GM23248 (cell line): ENCODE results near the gene RPS6KA3. TPM values are rescaled to one million over a fixed set of nuclear protein-coding genes. Genes with fewer than 3 reads are reported as not detected.

Experiments
- DNase-seq: peaks from one replicate; pipeline ENCODE4 v3.0.0-alpha.2; 2015
- H2AFZ ChIP-seq: fragments of 200-600 bp; sonication (generic); 2 replicates; pipeline ENCODE4 v1.6.1; 2016; ENCODE audit warnings: antibody characterized with exemption
- H3F3A ChIP-seq: fragments of 200-600 bp; sonication (generic); 2 replicates; pipeline ENCODE4 v1.6.1; 2016; ENCODE audit warnings: mild to moderate bottlenecking, antibody characterized with exemption, mixed run types; ENCODE audit not compliant: insufficient read depth
- H3K27ac ChIP-seq: fragments of 200-600 bp; sonication (generic); 2 replicates; pipeline ENCODE4 v1.5.1; 2016; ENCODE audit warnings: mild to moderate bottlenecking
- H3K27me3 ChIP-seq: fragments of 200-600 bp; sonication (generic); replicated peaks from 2 replicates; pipeline ENCODE4 v1.6.1; 2016; ENCODE audit warnings: mild to moderate bottlenecking; ENCODE audit not compliant: insufficient read depth
- H3K36me3 ChIP-seq: fragments of 200-600 bp; sonication (generic); 2 replicates; pipeline ENCODE4 v1.6.1; 2016; ENCODE audit warnings: low read depth, mild to moderate bottlenecking
- H3K4me1 ChIP-seq: fragments of 200-600 bp; sonication (generic); 2 replicates; pipeline ENCODE4 v1.6.1; 2016; ENCODE audit warnings: mild to moderate bottlenecking; ENCODE audit not compliant: insufficient read depth
- H3K4me2 ChIP-seq: fragments of 200-600 bp; sonication (generic); one replicate; pipeline ENCODE4 v1.6.1; 2016; ENCODE audit warnings: mild to moderate bottlenecking; ENCODE audit not compliant: unreplicated experiment
- H3K4me3 ChIP-seq: fragments of 200-600 bp; sonication (generic); 2 replicates; pipeline ENCODE4 v1.5.1; 2016; ENCODE audit warnings: mild to moderate bottlenecking
- H3K79me2 ChIP-seq: fragments of 200-600 bp; sonication (generic); 2 replicates; pipeline ENCODE4 v1.6.1; 2016; ENCODE audit warnings: mild to moderate bottlenecking; ENCODE audit not compliant: insufficient read depth
- H3K9ac ChIP-seq: fragments of 200-600 bp; sonication (generic); 2 replicates; pipeline ENCODE4 v1.6.1; 2016; ENCODE audit warnings: mild to moderate bottlenecking
- H3K9me2 ChIP-seq: fragments of 200-600 bp; sonication (generic); 2 replicates; pipeline ENCODE4 v1.6.1; 2016; ENCODE audit warnings: mixed run types, mild to moderate bottlenecking, moderate library complexity; ENCODE audit not compliant: insufficient read depth
- H3K9me3 ChIP-seq: fragments of 200-600 bp; sonication (generic); one replicate; pipeline ENCODE4 v1.6.1; 2017; ENCODE audit warnings: low read depth
- H4K20me1 ChIP-seq: fragments of 200-600 bp; sonication (generic); 2 replicates; pipeline ENCODE4 v1.6.0; 2016; ENCODE audit not compliant: insufficient read depth
- EZH2 ChIP-seq: fragments of 200-600 bp; sonication (generic); IDR thresholded peaks from 2 replicates; pipeline ENCODE4 v1.6.1; 2018; ENCODE audit warnings: antibody characterized with exemption, mild to moderate bottlenecking; ENCODE audit not compliant: insufficient read depth, poor library complexity, severe bottlenecking
- EZH2phosphoT487 ChIP-seq: fragments of 200-600 bp; sonication (generic); IDR thresholded peaks from 2 replicates; pipeline ENCODE4 v1.6.1; 2018; ENCODE audit warnings: antibody characterized with exemption, moderate library complexity, mild to moderate bottlenecking, low read depth; ENCODE audit not compliant: insufficient read depth
- WGBS, 2 experiments: methylation state at CpG; one replicate each; pipeline ENCODE4 v1.1.6; 2015 to 2017; ENCODE audit warnings: low lambda C conversion rate in 2 of 2, low coverage in 1 of 2; ENCODE audit errors: missing lambda C conversion rate in 2 of 2; 5-methylcytosine and 5-hydroxymethylcytosine counted together
- in situ Hi-C: fragments of 300-500 bp; cut with MboI; formaldehyde crosslinking; loops from 2 replicates; pipeline ENCODE4 v1.15.0; 2020
- polyA plus RNA-seq: library from polyadenylated mRNA; unstranded; fragments of >200 nt; fragmentation: Nextera tagmentation; extraction: Ambion mirVana; gene quantifications from 2 replicates; pipeline ENCODE4 v1.2.1, GENCODE V29; 2016
- total RNA-seq: library from RNA; depleted of rRNA; stranded (reverse); fragments of >200 nt; shearing (Covaris generic); gene quantifications from 2 replicates; pipeline ENCODE4 v1.2.3, GENCODE V29; 2014

The RPS6KA3 gene
- total and polyA plus RNA-seq, 2 experiments from 2014 or later = 8.1 to 33.8 TPM

DNA sequence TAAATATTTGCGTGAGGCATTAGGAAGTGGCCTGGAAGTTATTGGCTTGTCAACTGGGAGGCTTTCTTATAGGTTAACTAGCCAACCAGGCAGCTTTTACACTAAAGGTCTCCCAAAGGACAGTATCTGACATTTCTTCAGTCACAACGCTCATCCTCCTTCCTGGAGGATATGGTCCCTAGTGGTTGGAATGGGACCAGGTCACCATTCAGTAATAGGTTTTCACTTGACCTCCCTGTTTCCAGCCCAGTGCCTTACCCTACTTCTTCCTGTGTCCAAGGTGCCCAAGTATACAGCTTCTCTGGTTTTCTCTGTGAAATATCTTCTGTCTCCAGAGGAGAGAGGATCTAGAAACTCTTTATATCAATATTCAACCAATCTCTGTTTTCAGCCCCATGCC, 38.5 kb downstream of the RPS6KA3 start:
- Histone ChIP-seq H3F3A (no peaks in the 10 kb centered on the region), H3K4me1 (peaks cover 9% of the 10 kb centered on the region), H3K27ac (no peak overlapping the region), H2AFZ (no peak overlapping the region), H3K27me3 (no peaks in the 10 kb centered on the region), H3K9me3 (no peaks in the 10 kb centered on the region), H3K79me2 (peaks cover 17% of the 10 kb centered on the region; the same call in 1 of the 2 replicates), H3K36me3 (0 out of 2 replicates have a peak, but pooled peaks cover 7% of the 10 kb centered on the region), H3K9me2 (no peaks in the 10 kb centered on the region), H3K4me3 (no peak overlapping the region), H3K4me2 (no peak overlapping the region), H3K9ac (no peak overlapping the region), H4K20me1 (no peaks in the 10 kb centered on the region)
- TF ChIP-seq EZH2 (no peak), EZH2phosphoT487 (no peak)
- WGBS, 2 experiments = 98 to 100% methylated on average over 2 of the region's 2 CpGs
- no peak for DNase-seq
- in situ Hi-C loops = no loop called here

DNA sequence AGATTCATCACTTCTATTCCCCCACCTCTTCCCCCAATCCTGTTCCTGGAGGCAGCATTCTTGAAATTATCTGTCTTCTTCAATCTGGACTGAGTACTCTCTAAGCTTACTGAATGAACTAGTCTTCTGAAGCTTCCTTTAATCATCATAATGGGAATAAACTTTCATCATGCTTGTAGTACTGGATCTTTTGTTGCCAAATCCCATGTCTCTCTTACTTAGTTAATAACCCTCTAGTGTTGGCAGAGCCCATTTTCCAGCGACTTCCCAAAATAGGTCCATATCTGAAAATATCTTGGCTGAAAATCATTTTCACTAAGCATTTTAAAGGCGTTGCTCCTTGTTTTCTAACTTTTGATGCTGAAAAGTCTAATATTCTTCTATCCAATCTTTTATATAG, 39.6 kb downstream of the RPS6KA3 start:
- no peaks in the 10 kb centered on the region for H4K20me1 ChIP-seq
- no peak overlapping the region for H2AFZ ChIP-seq
- peaks cover 9% of the 10 kb centered on the region for H3K4me1 ChIP-seq
- H3K27ac ChIP-seq = no peak overlapping the region
- H3K9ac ChIP-seq = no peak overlapping the region
- no peaks in the 10 kb centered on the region for H3K36me3 ChIP-seq
- in situ Hi-C loops = no loop called here
- no peaks in the 10 kb centered on the region for H3K9me3 ChIP-seq
- WGBS, 2 experiments = 34 to 36% methylated on average over 2 of the region's 2 CpGs
- no peaks in the 10 kb centered on the region for H3K9me2 ChIP-seq
- H3F3A ChIP-seq = no peaks in the 10 kb centered on the region
- H3K4me2 ChIP-seq = no peak overlapping the region
- peaks cover 9% of the 10 kb centered on the region; the same call in 1 of the 2 replicates for H3K79me2 ChIP-seq
- no peaks in the 10 kb centered on the region for H3K27me3 ChIP-seq
- no peak for DNase-seq
- H3K4me3 ChIP-seq = no peak overlapping the region
- TF ChIP-seq EZH2phosphoT487 = no peak
- TF ChIP-seq EZH2 = no peak

- in situ Hi-C loops = no loop called here
- peaks cover 13% of the 10 kb centered on the region for H3K4me1 ChIP-seq
- peaks cover 8% of the 10 kb centered on the region; the same call in 1 of the 2 replicates for H3K79me2 ChIP-seq
Measured at GRCh38 chrX:20225488-20225833, 41.2 kb downstream of the RPS6KA3 start.

GRCh38 chrX:20224814-20225487, 41.8 kb downstream of the RPS6KA3 start:
- Histone ChIP-seq H3K27ac (peak overlapping the region; percentile 11; the same call in 1 of the 2 replicates), H3F3A (no peaks in the 10 kb centered on the region; the same call in 1 of the 2 replicates), H2AFZ (no peak overlapping the region), H3K9ac (no peak overlapping the region), H3K27me3 (no peaks in the 10 kb centered on the region), H3K4me1 (peaks cover 13% of the 10 kb centered on the region), H3K9me3 (no peaks in the 10 kb centered on the region), H3K4me2 (no peak overlapping the region), H3K79me2 (peaks cover 13% of the 10 kb centered on the region), H3K9me2 (no peaks in the 10 kb centered on the region), H4K20me1 (no peaks in the 10 kb centered on the region), H3K4me3 (no peak overlapping the region), H3K36me3 (no peaks in the 10 kb centered on the region)
- peak; percentile 59 for DNase-seq
- in situ Hi-C loops = no loop called here
- no peak for TF ChIP-seq EZH2
- no peak for TF ChIP-seq EZH2phosphoT487
- WGBS, 2 experiments = 92 to 100% methylated on average over 2 of the region's 2 CpGs

More at GRCh38 chrX:20225488-20225833, 41.2 kb downstream of the RPS6KA3 start:
- Histone ChIP-seq H3F3A (no peaks in the 10 kb centered on the region; the same call in 1 of the 2 replicates), H3K9me3 (no peaks in the 10 kb centered on the region), H3K4me3 (no peak overlapping the region), H3K27ac (no peak overlapping the region), H3K4me2 (no peak overlapping the region), H4K20me1 (no peaks in the 10 kb centered on the region), H3K27me3 (no peaks in the 10 kb centered on the region), H3K36me3 (no peaks in the 10 kb centered on the region), H2AFZ (no peak overlapping the region), H3K9me2 (no peaks in the 10 kb centered on the region), H3K9ac (no peak overlapping the region)
- TF ChIP-seq EZH2 (no peak), EZH2phosphoT487 (no peak)
- DNase-seq = no peak
- 95 to 100% methylated on average over 1 of the region's 1 CpG for WGBS, 2 experiments
